Fibroblast of peridontal ligament (primary cell): ENCODE data around the gene TRIM36.
A peak's percentile ranks its signal among the peaks of the same experiment; 100 is the strongest.

Experiments used
- DNase-seq: peaks from one replicate; pipeline ENCODE4 v3.0.0-alpha.2; 2010; ENCODE audit errors: extremely low read depth

Gene TRIM36

DNA sequence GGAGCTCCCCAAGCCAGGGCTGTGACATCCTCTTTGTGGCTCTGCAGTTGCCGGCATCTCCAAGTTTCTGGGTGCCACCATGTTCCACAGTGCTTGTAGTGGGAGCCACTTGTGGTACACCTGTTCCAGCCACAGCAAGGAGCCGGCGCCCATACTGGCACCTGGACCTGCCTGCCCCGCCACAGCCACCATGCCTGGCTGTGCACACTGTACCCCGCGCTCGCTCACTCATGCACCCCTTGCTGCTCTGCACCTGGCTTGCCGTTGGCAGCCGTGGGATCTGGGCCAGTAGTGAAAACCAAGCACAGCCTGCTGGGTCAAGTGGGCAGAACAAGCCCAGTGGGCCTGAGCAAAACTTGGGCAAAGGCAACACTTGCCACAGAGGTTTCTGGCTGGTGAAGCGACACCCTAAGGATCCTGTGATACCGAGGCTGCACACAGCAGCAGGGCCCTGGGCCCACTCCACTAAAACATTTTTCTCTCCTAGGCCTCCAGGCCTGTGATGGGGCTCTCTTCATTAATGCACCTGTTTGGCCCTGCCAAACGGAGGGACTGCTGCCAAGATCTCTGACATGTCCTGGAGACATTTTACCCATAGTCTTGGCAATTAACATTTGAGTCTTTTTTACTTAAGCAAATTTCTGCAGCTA lies 2.8 kb downstream of the TRIM36 start:
- no peak for DNase-seq

DNA sequence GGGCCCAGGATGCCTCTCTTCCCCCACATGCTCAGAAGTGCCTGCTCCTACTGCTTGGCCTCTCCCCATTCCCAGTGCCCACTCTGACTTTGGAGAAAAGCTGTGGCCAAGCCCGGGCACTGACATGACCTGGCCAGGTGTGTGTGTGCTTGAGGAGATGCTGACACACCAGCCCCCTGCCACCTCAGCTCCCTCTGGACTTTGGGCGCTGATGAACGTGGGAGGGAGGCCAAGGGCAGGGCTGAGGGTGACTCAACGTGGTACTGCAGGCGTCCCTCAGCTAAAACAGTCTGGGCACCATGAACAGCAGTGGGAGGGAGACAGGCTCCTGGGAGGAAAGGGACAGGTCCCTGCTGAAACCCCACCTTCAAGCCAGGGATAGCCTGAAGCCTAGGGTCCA lies 3.9 kb downstream of the TRIM36 start:
- DNase-seq: no peak

GRCh38 chr5:115160975-115161475 lies 8.7 kb downstream of the TRIM36 start:
- no peak for DNase-seq

- no peak for DNase-seq
These were observed 18.4 kb downstream of the TRIM36 start for GRCh38 chr5:115151208-115151805.

GRCh38 chr5:115150512-115150911 lies 19.2 kb downstream of the TRIM36 start:
- no peak for DNase-seq

GRCh38 chr5:115147052-115147451 lies 22.7 kb downstream of the TRIM36 start:
- DNase-seq: peak; percentile 18

DNA sequence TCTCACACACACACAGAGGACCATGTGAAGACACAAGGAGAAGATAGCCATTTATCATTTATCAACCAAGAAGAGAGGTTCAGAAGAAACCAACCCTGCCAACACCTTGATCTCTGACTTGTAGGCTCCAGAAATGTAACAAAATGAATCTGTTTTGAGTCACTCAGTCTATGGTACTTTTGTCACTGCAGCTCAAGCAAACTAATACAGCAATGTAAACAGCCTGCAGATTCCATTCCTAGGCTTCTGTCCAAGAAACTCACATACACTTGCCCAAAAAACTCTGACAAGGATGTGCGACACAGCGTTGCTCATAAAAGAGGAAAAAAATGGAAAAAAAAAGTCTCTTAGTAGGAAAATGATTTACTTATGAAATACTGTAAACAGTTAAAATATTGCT lies 33.4 kb downstream of the TRIM36 start:
- no peak for DNase-seq

DNA sequence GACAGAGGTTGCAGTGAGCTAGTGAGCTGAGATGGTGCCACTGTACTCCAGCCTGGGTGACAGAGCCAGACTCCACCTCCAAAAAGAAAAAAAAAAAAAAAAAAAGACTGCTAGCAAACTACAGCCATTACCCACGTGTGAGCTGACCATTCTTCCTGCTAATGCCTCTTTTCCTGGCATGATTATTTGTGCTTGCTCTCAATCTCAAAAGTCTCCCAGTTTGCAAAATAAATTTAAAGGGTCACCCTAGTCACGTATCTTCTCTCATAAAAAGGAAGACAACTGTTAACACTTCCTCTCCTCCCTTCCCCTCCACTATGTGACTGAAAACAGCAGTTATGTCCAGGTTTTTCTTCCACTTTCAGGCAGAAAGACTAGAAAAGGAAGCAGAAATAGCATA lies 37.2 kb downstream of the TRIM36 start:
- DNase-seq: no peak

GRCh38 chr5:115126303-115126702 lies 43.4 kb downstream of the TRIM36 start:
- DNase-seq: no peak

GRCh38 chr5:115124741-115125140 lies 45.0 kb downstream of the TRIM36 start:
- DNase-seq: no peak

GRCh38 chr5:115116001-115116400 lies 53.7 kb downstream of the TRIM36 start:
- no peak for DNase-seq

GRCh38 chr5:115109840-115110239 lies 59.9 kb downstream of the TRIM36 start:
- no peak for DNase-seq

DNA sequence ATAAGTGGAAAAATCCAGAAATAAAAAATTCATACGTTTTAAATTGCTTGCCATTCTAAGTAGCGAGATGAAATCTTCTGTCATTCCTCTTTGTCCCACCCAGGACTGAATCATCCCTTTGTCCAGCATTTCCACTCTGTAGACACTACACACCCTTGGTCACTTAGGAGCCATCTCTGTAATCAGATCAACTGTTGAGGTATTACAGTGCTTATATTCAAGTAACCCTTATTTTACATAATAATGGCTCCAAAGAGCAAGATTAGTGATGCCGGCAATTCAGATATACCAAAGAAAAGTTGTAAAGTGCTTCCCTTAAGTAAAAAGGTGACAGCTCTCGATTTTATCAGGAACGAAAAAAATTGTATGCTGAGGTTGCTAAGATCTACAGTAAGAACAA lies 60.4 kb downstream of the TRIM36 start:
- no peak for DNase-seq

- DNase-seq: peak; percentile 5
These were observed 69.3 kb downstream of the TRIM36 start for GRCh38 chr5:115100319-115100955.

GRCh38 chr5:115098041-115098702 lies 71.5 kb downstream of the TRIM36 start:
- peak; percentile 71 for DNase-seq

DNA sequence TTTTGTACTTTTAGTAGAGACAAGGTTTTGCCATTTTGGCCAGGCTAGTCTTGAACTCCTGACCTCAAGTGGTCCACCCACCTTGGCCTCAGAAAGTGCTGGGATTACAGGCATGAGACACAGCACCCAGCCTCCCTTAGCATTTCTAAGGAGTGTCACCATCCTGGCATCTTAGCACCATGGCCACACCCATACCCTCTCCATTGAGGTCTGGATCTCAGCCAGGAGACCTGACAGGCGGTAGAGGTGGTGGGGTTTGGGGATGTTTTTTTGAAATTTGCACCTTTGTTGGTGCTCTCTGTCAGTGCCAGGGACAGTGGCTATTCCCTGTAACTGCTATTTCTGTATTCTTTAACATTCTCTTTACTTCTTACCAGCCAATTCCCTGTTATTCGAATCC lies 72.5 kb downstream of the TRIM36 start:
- no peak for DNase-seq

DNA sequence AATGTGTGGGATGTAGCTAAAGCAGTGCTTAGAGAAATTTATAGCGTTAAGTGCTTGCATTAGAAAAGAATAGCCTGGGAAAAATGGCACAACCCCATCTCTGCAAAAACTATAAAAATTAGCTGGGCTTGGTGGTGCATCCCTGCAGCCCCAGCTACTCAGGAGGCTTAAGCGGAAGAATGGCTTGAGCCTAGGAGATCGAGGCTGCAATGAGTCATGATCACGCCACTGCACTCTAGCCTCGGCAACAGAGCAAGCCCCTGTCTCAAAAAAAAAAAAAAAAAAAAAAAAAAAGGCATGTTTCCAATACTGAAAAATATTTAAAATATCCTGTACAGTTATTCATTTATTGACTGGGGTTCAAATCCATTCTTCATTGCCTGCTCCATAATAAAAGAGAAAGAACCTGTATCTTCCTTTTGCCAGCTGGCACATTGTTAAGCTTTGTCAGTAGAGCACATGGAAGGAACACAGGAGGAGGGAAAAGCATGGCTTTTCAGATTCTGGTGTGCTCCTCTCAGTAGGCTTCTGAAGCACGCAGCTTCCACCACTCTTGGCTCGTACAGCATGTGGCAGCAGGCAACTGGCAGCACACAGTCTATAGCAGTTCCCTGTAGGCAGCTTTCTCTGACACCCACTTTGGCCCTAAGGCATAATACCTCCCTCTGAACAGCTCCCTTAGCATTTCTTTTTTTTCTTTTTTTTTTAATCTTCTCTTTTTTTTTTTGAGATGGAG lies 73.5 kb downstream of the TRIM36 start:
- no peak for DNase-seq

DNA sequence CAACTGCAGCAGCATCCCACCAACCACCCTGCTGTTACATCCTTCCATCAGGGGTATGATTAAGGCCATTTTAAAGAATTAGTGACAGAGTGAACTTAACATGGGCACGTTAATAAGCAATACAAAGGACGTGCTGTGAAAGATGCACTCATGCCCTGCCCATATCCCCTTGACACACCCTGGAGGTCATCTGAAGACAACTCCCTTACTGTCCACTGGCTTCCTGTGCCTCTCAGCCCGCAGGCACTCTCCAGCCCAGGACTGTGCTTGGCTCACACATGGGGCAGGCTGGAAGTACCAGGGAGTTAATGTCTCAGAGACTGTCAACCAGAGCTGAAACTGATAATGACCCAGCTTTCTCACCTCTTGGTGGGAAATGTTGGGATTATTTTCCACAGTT lies 81.8 kb downstream of the TRIM36 start:
- DNase-seq: no peak

DNA sequence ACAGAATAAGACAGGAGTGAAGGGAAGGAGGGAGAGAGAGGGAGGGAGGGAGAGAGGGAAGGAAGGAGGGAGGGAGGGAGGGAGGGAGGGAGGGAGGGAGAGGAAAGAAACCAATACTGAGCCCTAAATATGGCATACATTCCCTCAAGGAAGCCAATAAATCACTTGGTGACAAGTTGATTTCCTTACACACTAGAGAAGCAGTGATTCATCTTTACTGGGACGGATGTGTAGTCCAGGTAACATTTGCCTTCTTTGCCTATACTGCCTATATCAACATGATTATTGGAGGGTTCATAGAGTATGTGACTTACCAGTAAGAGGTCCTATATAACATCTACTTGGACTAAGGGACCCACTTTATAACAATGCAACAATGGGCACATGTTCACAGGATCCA lies 83.2 kb downstream of the TRIM36 start:
- no peak for DNase-seq

- DNase-seq: no peak
These were observed 85.4 kb downstream of the TRIM36 start for GRCh38 chr5:115084246-115084793.

DNA sequence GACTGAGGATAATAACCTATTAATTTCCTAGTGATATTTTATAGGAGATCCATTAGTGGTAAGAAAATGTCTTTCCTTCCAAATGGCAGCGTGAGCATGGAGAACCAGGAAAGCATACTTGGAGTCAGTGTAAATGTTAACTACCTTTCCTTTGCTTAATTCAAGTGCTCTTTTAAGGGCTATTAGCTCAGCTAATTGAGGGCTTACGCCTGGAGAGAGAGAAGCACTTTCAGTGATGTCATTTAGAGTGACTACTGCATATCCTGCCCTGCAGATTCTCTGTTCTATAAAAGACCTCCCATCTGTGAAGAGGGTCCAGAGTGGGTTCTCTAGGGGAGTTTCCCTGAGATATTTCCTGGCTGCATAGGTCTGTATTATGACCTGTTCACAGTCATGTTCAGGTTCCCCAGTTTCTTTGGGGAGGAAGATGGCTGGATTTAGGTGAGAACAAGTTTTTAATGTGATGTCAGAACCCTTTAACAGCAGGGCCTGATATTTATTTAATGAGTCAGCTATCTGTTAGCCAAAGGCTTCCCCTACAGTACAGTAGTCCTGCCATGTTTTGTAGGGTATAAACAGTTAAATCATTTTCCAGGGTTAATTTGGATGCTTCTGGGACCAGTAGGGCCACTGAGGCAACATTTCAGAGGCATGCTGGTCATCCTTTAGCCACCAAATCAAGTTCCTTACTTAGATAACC lies 89.6 kb downstream of the TRIM36 start:
- no peak for DNase-seq
